Loucy (cell line): ENCODE measurements around the gene APPL2.

ENCODE experiments used
- CTCF ChIP-seq: fragments of 200-600 bp; sonication (generic); conservative IDR thresholded peaks from 2 replicates; pipeline ENCODE4 v1.5.1; 2014; ENCODE audit warnings: mild to moderate bottlenecking, antibody characterized with exemption, low read length
- EZH2phosphoT487 ChIP-seq: fragments of 200-600 bp; IDR thresholded peaks from 2 replicates; pipeline ENCODE4 v1.6.1; 2018; ENCODE audit warnings: antibody characterized with exemption, mild to moderate bottlenecking, moderate library complexity, borderline replicate concordance

- TF ChIP-seq CTCF (no peak), EZH2phosphoT487 (no peak)
Measured at GRCh38 chr12:105200385-105200784, 35.6 kb downstream of the APPL2 start.
